ENCODE results near the gene RAPGEF3. TPM values are rescaled to one million over a fixed set of nuclear protein-coding genes. Genes with fewer than 3 reads are reported as not detected.
A peak's percentile ranks its signal among the peaks of the same experiment; 100 is the strongest.

Gene RAPGEF3
- total and polyA plus RNA-seq, 9 of the 15 experiments (the other 6 are each of a cell fraction or from before 2014, with no cell fraction given): 0.03 to 0.78 (median 0.37) TPM; not detected in 1

GRCh38 chr12:47705566-47706425 lies 52.9 kb downstream of the RAPGEF3 start, which contains the start of gene RPAP3 (continued):
- TF ChIP-seq ZBTB43 (CRISPR knock-in tag; IDR thresholded peaks at IDR 0.05) (no peak), ZKSCAN1 (IDR thresholded peaks at IDR 0.05; ENCODE audit: low read depth, low read length) (0 out of 2 replicates have a peak, but pooled peaks have one; percentile 22), TGIF2 (CRISPR knock-in tag; IDR thresholded peaks at IDR 0.05) (no peak), TOE1 (IDR thresholded peaks at IDR 0.05; ENCODE audit: borderline replicate concordance) (no peak), TOE1 (CRISPR knock-in tag; IDR thresholded peaks at IDR 0.05; ENCODE audit: borderline replicate concordance, low read depth) (peak; percentile 64; the same call in 1 of the 2 replicates), NFRKB (IDR thresholded peaks at IDR 0.05; ENCODE audit: low read depth) (peak; percentile 84), HSF4 (CRISPR knock-in tag; IDR thresholded peaks at IDR 0.05; ENCODE audit: borderline replicate concordance) (no peak), ASH1L (IDR thresholded peaks at IDR 0.05; ENCODE audit: borderline replicate concordance, low read depth, partially characterized antibody) (no peak), HDAC1 (IDR thresholded peaks at IDR 0.05) (peak in 1 of 2 experiments; percentile 77; a peak in 2 of 4 replicates), ELK1 (CRISPR knock-in tag; IDR thresholded peaks at IDR 0.05) (no peak), FOSL1 (tag; conservative IDR thresholded peaks at IDR 0.05) (peak; percentile 96), POLR2A (conservative IDR thresholded peaks at IDR 0.05) (peak; percentile 96), BRD9 (IDR thresholded peaks at IDR 0.05; ENCODE audit: low read depth, partially characterized antibody) (no peak), ZNF644 (tag; IDR thresholded peaks at IDR 0.05; ENCODE audit: low read depth) (no peak; the same call in 1 of the 2 replicates), JUN (IDR thresholded peaks at IDR 0.05; ENCODE audit: borderline replicate concordance, low read depth, low read length) (peak; percentile 81; the same call in 1 of the 2 replicates), JUN (CRISPR knock-in tag; IDR thresholded peaks at IDR 0.05; ENCODE audit: borderline replicate concordance) (no peak), FOXJ2 (tag; IDR thresholded peaks at IDR 0.05) (0 out of 2 replicates have a peak, but pooled peaks have one; percentile 35), DPF2 (IDR thresholded peaks at IDR 0.05) (peak; percentile 84), KLF13 (tag; IDR thresholded peaks at IDR 0.05; ENCODE audit: borderline replicate concordance, low read depth) (no peak; the same call in 1 of the 2 replicates), RFX7 (CRISPR knock-in tag; IDR thresholded peaks at IDR 0.05) (no peak), ZNF174 (CRISPR knock-in tag; IDR thresholded peaks at IDR 0.05) (no peak), NBN (IDR thresholded peaks at IDR 0.05; ENCODE audit: low read depth) (no peak)
- TF ChIP-seq, protein P1, sequence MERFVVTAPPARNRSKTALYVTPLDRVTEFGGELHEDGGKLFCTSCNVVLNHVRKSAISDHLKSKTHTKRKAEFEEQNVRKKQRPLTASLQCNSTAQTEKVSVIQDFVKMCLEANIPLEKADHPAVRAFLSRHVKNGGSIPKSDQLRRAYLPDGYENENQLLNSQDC (CRISPR knock-in tag; IDR thresholded peaks at IDR 0.05): no peak
- TF ChIP-seq, protein P2, sequence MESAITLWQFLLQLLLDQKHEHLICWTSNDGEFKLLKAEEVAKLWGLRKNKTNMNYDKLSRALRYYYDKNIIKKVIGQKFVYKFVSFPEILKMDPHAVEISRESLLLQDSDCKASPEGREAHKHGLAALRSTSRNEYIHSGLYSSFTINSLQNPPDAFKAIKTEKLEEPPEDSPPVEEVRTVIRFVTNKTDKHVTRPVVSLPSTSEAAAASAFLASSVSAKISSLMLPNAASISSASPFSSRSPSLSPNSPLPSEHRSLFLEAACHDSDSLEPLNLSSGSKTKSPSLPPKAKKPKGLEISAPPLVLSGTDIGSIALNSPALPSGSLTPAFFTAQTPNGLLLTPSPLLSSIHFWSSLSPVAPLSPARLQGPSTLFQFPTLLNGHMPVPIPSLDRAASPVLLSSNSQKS (CRISPR knock-in tag; IDR thresholded peaks at IDR 0.05): no peak
- TF ChIP-seq, protein P3, sequence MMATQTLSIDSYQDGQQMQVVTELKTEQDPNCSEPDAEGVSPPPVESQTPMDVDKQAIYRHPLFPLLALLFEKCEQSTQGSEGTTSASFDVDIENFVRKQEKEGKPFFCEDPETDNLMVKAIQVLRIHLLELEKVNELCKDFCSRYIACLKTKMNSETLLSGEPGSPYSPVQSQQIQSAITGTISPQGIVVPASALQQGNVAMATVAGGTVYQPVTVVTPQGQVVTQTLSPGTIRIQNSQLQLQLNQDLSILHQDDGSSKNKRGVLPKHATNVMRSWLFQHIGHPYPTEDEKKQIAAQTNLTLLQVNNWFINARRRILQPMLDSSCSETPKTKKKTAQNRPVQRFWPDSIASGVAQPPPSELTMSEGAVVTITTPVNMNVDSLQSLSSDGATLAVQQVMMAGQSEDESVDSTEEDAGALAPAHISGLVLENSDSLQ (IDR thresholded peaks at IDR 0.05): no peak
